HEK293 (cell line): Measurements from ENCODE around the gene SLC39A11.

ENCODE experiments used
- BCL11B ChIP-seq: fragments of 450-650 bp; formaldehyde crosslinking; IDR thresholded peaks from 2 replicates; pipeline ENCODE4 v1.5.1; 2016; ENCODE audit warnings: low read depth, missing biosample characterization, missing genetic modification characterization
- ELK4 ChIP-seq: IDR thresholded peaks from 2 replicates; pipeline ENCODE4 v1.6.1; 2011; ENCODE audit warnings: mild to moderate bottlenecking, low read depth, low read length, borderline replicate concordance
- GLI2 ChIP-seq: fragments of 450-650 bp; formaldehyde crosslinking; IDR thresholded peaks from 2 replicates; pipeline ENCODE4; 2017; ENCODE audit warnings: missing biosample characterization, missing genetic modification characterization, low read depth, borderline replicate concordance
- PRDM10 ChIP-seq: fragments of 450-650 bp; formaldehyde crosslinking; IDR thresholded peaks from 2 replicates; pipeline ENCODE4 v1.5.1; 2016; ENCODE audit warnings: missing biosample characterization, missing genetic modification characterization
- ZBTB7A ChIP-seq: fragments of 450-650 bp; formaldehyde crosslinking; IDR thresholded peaks from 2 replicates; pipeline ENCODE4 v1.5.1; 2016; ENCODE audit warnings: low read depth, missing biosample characterization, missing genetic modification characterization
- ZNF24 ChIP-seq: fragments of 450-650 bp; formaldehyde crosslinking; IDR thresholded peaks from 2 replicates; pipeline ENCODE4 v1.5.1; 2016; ENCODE audit warnings: missing biosample characterization, missing genetic modification characterization
- ZNF302 ChIP-seq: fragments of 450-650 bp; formaldehyde crosslinking; IDR thresholded peaks from 2 replicates; pipeline ENCODE4 v1.5.1; 2016; ENCODE audit warnings: missing biosample characterization, missing genetic modification characterization, low read depth
- ZNF558 ChIP-seq: fragments of 450-650 bp; formaldehyde crosslinking; IDR thresholded peaks from 2 replicates; pipeline ENCODE4 v1.5.1; 2016; ENCODE audit warnings: missing biosample characterization, missing genetic modification characterization
- ZNF704 ChIP-seq: fragments of 450-650 bp; formaldehyde crosslinking; IDR thresholded peaks from 2 replicates; pipeline ENCODE4 v1.5.1; 2016; ENCODE audit warnings: missing biosample characterization, missing genetic modification characterization
- ZNF776 ChIP-seq: fragments of 450-650 bp; formaldehyde crosslinking; IDR thresholded peaks from 2 replicates; pipeline ENCODE4 v1.5.0; 2017; ENCODE audit warnings: missing biosample characterization, missing genetic modification characterization, borderline replicate concordance
- TF ChIP-seq, protein P1 (sequence below): fragments of 450-650 bp; formaldehyde crosslinking; IDR thresholded peaks from 2 replicates; pipeline ENCODE4 v1.5.1; 2016; ENCODE audit warnings: missing biosample characterization, missing genetic modification characterization

- TF ChIP-seq ZBTB7A (tag by site-specific recombination) (no peak), BCL11B (tag by site-specific recombination) (no peak), ZNF776 (tag by site-specific recombination) (no peak), ELK4 (no peak), ZNF704 (tag by site-specific recombination) (no peak), PRDM10 (no peak), ZNF558 (no peak), ZNF24 (no peak), ZNF302 (no peak), GLI2 (tag by site-specific recombination) (no peak)
- TF ChIP-seq, protein P1, sequence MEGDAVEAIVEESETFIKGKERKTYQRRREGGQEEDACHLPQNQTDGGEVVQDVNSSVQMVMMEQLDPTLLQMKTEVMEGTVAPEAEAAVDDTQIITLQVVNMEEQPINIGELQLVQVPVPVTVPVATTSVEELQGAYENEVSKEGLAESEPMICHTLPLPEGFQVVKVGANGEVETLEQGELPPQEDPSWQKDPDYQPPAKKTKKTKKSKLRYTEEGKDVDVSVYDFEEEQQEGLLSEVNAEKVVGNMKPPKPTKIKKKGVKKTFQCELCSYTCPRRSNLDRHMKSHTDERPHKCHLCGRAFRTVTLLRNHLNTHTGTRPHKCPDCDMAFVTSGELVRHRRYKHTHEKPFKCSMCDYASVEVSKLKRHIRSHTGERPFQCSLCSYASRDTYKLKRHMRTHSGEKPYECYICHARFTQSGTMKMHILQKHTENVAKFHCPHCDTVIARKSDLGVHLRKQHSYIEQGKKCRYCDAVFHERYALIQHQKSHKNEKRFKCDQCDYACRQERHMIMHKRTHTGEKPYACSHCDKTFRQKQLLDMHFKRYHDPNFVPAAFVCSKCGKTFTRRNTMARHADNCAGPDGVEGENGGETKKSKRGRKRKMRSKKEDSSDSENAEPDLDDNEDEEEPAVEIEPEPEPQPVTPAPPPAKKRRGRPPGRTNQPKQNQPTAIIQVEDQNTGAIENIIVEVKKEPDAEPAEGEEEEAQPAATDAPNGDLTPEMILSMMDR (tag by site-specific recombination): no peak
These were observed 477.4 kb downstream of the SLC39A11 start for GRCh38 chr17:72614871-72615626.
